GM21390 (cell line): ENCODE data around the gene EBLN2.
A peak's percentile ranks its signal among the peaks of the same experiment; 100 is the strongest.
"Not testable (repeated sequence)": the region's sequence is repeated elsewhere in the genome, so short reads cannot be mapped to it uniquely, and the experiment has no call there.

Source experiments
- ATAC-seq: cut with Tn5 transposase; IDR thresholded peaks from one replicate; pipeline ENCODE4 v1.9.1; 2021; ENCODE audit not compliant: unreplicated experiment

Gene EBLN2

DNA sequence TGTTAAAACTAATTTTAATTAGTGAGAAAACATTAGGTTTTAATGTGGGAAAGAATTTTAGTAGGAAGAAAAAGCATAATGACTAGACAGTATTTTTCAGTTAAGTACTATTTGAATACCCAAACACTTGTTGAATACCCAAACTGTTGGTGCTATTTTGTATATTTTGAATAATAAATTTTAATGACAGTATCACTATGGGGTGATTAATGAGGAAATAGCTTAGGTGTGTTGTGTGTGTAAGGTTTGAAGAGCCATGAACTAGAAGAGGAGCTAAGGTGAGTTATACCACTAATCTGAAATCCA is 4.7 kb upstream of the EBLN2 start:
- no peak for ATAC-seq

DNA sequence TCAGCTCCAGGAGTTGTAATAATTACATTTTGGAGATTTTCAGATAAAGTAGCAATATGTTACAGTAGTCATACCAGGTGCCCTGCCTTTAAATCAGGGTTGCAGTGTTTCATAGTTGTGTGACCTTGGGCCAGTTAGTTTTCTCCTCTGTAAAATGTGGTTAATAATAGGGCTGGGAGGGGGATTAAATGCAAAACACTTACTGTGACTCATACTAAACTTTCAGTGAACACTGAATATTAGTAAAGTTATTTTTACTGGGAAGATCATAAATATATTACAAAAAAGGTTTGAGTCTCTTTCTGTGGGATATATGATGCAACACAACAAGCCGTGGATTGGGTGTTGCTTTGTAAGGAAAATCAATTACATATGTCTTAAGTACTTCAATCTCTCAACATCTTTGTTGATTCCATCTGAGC is 1.1 kb upstream of the EBLN2 start:
- ATAC-seq, result no peak

DNA sequence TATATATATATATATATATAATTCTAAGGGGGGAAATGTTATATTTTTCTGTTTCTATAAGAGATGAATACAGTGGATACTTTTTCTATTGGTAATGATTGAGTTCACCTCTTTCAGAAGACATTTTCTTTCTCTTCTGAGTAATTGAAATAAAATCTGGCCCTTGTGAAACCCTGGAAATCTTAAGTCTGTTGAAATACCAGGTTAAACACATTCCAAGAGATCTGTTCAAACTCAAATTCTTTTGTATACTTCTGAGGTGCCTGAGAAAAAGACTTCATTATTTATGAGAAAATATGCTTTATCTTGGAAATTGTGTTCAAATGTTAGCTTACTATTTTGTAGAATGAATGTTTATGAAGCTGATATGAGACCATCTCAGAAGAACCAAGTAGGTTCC is 4.8 kb downstream of the EBLN2 start:
- ATAC-seq, result not testable (repeated sequence)

DNA sequence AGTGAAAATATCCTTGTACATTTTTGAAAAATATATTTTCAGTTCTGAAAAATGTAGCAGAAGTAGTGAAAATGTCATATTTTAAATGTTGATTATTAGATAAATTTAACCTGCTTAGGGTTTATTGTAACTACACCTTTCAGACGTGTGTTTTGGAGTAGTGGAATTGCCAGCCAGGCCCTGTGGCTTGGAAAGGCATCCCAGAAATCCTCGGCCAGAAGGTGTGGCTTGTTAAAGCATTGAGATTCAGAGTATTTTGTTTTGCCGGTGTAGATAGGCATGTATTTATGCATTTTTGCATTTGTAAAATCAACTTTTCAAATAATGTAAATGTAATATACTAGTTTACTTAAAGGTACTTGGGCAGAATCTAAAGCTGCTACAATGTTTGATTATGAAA is 7.0 kb downstream of the EBLN2 start:
- no peak for ATAC-seq

GRCh38 chr3:73069187-73069586 is 7.7 kb downstream of the EBLN2 start:
- no peak for ATAC-seq

DNA sequence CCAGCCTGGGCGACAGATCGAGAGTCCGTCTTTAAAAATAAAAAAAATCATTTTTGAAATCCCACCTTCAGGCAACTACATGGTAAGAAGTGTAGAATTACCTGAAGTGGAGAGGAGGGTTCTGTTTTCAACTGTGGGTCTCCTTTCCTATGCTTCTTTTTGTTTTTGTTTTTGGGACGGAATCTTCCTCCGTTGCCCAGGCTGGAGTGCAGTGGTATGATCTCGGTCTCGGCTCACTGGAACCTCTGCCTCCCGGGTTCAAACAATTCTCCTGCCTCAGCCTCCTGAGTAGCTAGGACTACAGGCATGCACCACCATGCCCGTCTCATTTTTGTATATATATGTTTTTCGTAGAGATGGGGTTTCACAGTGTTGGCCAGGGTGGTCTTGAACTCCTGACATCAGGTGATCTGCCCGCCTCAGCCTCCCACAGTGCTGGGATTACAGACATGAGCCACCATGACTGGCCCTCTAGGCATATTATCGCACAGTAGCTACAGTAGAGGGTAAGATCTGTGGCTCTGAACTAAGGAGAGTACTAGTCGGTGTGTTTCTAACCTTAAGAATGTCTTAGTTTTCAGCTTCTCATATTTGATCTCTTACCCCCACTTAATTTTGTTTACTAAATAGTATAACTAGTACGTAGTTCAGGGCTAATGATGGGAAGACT is 8.5 kb downstream of the EBLN2 start:
- no peak for ATAC-seq

DNA sequence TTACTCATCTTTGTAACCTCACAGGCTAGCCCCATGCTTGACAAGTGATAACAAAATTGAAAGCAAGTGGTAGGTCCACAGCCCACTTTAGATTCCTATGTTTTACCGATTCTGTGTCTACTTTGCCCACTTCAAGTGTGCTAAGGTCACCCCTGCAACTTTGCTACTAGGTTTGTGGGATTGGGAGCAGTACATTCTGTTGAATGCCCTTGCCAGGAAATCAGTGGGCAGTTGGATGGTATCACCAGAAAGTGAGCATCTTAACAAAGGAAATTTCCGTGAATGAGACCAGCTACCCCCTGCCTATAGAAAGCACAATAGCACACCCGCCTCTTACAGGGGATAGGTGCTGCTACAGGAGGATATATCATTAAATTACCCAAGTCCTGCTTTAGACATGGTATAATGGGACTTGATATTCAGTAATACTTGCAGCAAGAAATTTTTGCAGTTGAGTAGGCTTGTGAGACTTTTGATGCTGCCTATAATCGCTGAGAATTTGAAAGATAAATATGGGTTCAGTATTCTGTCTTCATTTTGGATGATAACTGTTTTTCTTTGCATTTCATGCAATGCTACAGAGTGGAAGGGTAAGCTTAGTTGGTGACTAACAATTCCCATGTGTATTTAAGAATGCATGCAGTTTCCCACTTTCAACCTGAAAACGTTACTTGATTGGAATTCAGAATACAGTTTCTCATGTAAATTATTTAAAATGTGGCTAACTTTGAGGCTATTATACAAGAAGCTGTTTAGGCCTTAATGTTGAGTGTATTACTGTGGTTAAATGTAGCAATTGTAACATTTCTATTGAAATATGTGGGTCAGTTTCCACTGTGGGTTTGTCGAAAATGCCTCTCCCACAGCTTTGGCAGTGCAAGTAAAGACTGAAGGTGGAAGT is 9.5 kb downstream of the EBLN2 start:
- ATAC-seq, result no peak

DNA sequence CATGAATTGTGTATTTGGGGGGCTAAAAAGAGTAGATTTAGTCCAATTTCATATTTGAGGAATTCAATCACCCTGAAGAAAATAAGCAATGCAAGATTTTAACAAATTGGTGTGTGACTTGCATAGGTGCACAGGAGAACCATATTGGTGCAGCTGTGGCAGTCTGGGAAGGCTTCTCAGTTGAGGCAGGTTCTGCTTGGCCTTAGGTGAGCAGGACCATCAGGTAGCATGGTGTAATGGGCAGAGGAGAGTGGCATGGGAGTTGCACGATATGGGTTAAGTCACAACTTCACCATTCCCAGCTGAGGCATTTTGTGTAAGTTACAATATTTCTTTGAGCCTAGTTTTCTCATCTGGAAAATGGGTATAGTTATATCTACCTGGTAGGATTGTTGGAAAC is 10.5 kb downstream of the EBLN2 start:
- no peak for ATAC-seq

- no peak for ATAC-seq
Measured at GRCh38 chr3:73072634-73073033, 11.2 kb downstream of the EBLN2 start.

- ATAC-seq, result no peak
Measured at GRCh38 chr3:73073091-73073707, 11.7 kb downstream of the EBLN2 start.

GRCh38 chr3:73074781-73075180 is 13.3 kb downstream of the EBLN2 start:
- ATAC-seq, result no peak

DNA sequence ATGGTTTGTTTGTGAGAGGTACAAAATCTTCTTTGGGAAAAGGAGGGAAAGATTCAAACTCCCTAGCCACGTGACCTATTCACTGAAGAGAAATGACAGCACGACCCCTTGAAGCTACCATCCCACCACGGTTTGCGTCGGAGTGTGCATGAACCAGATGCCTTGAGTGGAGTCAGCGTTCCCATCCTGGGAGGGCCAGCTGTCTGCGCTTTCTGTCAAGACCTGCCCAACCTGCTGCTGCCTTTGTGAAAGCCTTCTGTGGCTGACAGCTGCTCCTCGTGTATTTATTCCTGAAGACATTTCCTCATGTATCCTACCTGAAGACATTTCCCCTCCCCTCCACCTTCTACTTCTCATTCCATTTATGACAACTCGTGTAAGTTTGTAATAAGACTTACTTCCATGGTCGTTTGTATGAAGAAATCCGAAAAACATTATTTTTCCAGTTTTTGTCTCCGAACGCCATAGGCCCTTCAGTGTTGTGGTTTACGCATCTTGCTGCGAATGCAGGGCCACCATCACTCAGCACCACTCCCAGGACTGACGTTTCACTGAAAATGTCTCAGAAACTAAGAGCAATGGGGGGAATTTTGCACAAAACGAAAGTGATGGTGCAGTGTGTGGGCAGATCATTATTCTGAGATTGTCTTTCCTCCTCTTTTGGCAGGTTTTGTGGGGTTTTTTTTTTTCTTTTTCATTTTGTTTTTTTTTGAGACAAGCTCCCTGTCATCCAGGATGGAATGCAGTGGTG is 18.9 kb downstream of the EBLN2 start:
- ATAC-seq, result no peak

GRCh38 chr3:73081140-73081539 is 19.7 kb downstream of the EBLN2 start:
- no peak for ATAC-seq

GRCh38 chr3:73084170-73084569 is 22.7 kb downstream of the EBLN2 start:
- no peak for ATAC-seq

GRCh38 chr3:73086071-73086494 is 24.6 kb downstream of the EBLN2 start:
- no peak for ATAC-seq

GRCh38 chr3:73094129-73094528 is 32.7 kb downstream of the EBLN2 start:
- ATAC-seq, result peak; percentile 49

DNA sequence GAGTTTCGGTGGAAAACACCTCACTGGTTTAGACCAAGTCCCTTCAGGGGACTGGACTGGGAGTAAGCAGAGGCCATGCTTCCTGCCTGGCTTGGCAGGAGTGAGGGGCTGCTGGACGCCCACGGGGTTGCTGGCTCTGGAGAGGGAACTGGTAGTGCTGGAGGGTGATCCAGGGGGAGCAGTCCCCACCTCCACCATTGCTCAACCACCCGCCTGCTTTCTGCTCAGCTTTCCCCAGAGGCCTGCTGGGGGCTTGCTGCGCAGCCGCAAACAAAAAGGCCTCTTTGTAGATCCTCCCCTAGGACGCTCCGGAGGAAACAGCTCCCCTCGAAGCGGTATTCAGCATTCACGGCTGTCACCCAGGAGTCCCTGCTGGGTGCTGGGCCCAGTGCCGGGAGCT is 33.5 kb downstream of the EBLN2 start:
- no peak for ATAC-seq

GRCh38 chr3:73096169-73096568 is 34.7 kb downstream of the EBLN2 start:
- ATAC-seq, result no peak

GRCh38 chr3:73098026-73098425 is 36.6 kb downstream of the EBLN2 start:
- no peak for ATAC-seq

- ATAC-seq, result no peak
Measured at GRCh38 chr3:73098873-73099272, 37.4 kb downstream of the EBLN2 start.
